Sigmoid colon (tissue), 4 donors: Measurements from ENCODE around the gene GATA5.

Experiments
- CTCF ChIP-seq, 4 experiments: fragments of 450-650 bp in 3 of 4; fragments of 200-600 bp in 1 of 4; IDR thresholded peaks; one replicate each; pipeline ENCODE4 v1.5.1; 2016 to 2019; ENCODE audit warnings: antibody characterized with exemption in 4 of 4, mild to moderate bottlenecking in 3 of 4, moderate library complexity in 2 of 4
- EP300 ChIP-seq, 4 donors: sonication (generic); formaldehyde crosslinking; IDR thresholded peaks; one replicate each; pipeline ENCODE4 v1.6.1; 2017; ENCODE audit warnings: antibody characterized with exemption in 4 of 4

- TF ChIP-seq CTCF (IDR thresholded peaks at IDR 0.05): no peak
- TF ChIP-seq EP300 (IDR thresholded peaks at IDR 0.05): no peak
Observed at GRCh38 chr20:62502496-62503095, 26.8 kb upstream of the GATA5 start.
